ENCODE measurements around the gene DNM1L. TPM values are rescaled to one million over a fixed set of nuclear protein-coding genes. Genes with fewer than 3 reads are reported as not detected.

Gene DNM1L
- total RNA-seq, 1 experiment from 2014 or later = 79.8 TPM

GRCh38 chr12:32783029-32783428, 103.9 kb downstream of the DNM1L start:
- DNase-seq = no peak
- Histone ChIP-seq H3K27ac (ENCODE audit: insufficient read length, low read depth, low read length) (no peak overlapping the region), H3K4me2 (ENCODE audit: insufficient read depth, insufficient read length, low read length) (no peak overlapping the region), H3K27me3 (ENCODE audit: insufficient read depth, low read length) (no peaks in the 10 kb centered on the region), H3K56ac (ENCODE audit: insufficient read length, low read depth, low read length) (no peak overlapping the region), H2BK12ac (ENCODE audit: insufficient read length, low read depth, low read length) (no peak overlapping the region), H3K79me2 (ENCODE audit: insufficient read depth, low read length) (no peaks in the 10 kb centered on the region), H3K4me1 (ENCODE audit: insufficient read depth, low read length) (no peaks in the 10 kb centered on the region), H2BK15ac (ENCODE audit: low read depth, low read length) (0 out of 2 replicates have a peak overlapping the region, but pooled peaks have one; percentile 49), H4K5ac (ENCODE audit: insufficient read length, low read depth, low read length) (no peak overlapping the region), H2BK20ac (ENCODE audit: low read depth, low read length, poor library complexity, severe bottlenecking) (no peak overlapping the region), H3K9ac (ENCODE audit: extremely low read depth, insufficient read length, low read length) (no peak overlapping the region), H3K23ac (ENCODE audit: insufficient read length, low read depth, low read length) (no peak overlapping the region), H4K8ac (replicated peaks; ENCODE audit: insufficient read length, low read depth, low read length) (no peak overlapping the region), H2BK120ac (ENCODE audit: low read depth, low read length, poor library complexity, severe bottlenecking) (no peak overlapping the region), H3K79me1 (ENCODE audit: insufficient read depth, low read depth, low read length, poor library complexity, severe bottlenecking) (no peaks in the 10 kb centered on the region), H3K18ac (ENCODE audit: insufficient read length, low read depth, low read length) (no peak overlapping the region), H2AFZ (ENCODE audit: low read length) (no peak overlapping the region), H3K14ac (ENCODE audit: insufficient read depth, low read length) (no peak overlapping the region), H2BK5ac (ENCODE audit: insufficient read length, low read length) (no peak overlapping the region), H2AK5ac (ENCODE audit: insufficient read length, low read length) (no peak overlapping the region), H3K23me2 (ENCODE audit: insufficient read length, low read depth, low read length, poor library complexity, severe bottlenecking) (no peaks in the 10 kb centered on the region), H3T11ph (ENCODE audit: low read length) (no peak overlapping the region), H4K20me1 (ENCODE audit: control insufficient read depth, insufficient read depth, insufficient read length) (no peaks in the 10 kb centered on the region), H4K91ac (ENCODE audit: insufficient read length, low read depth, low read length) (no peak overlapping the region), H3K4ac (ENCODE audit: low read depth, low read length) (no peak overlapping the region), H3K9me3 (ENCODE audit: control insufficient read depth, low read depth, low read length) (no peaks in the 10 kb centered on the region)
- TF ChIP-seq CTCF (conservative IDR thresholded peaks at IDR 0.05) = no peak
- H3K9me3 Mint-ChIP-seq = peaks cover 3% of the 10 kb centered on the region in 2 experiments; a peak in 2 of 5 replicates
- H3K27me3 Mint-ChIP-seq (ENCODE audit: low read depth) = no peaks in the 10 kb centered on the region
- H3K4me1 Mint-ChIP-seq = peaks cover 2 to 6% of the 10 kb centered on the region in 2 experiments; a peak in 2 of 4 replicates
- no CpG with 5 or more reads among the region's 3 CpGs for WGBS (ENCODE audit: extremely low coverage, insufficient read length, low lambda C conversion rate)
- peaks cover 0 to 5% (median 4%) of the 10 kb centered on the region in 3 experiments; a peak in 3 of 7 replicates for H3K36me3 Mint-ChIP-seq (ENCODE audit: insufficient read depth in 1 of 3, low read depth in 3 of 3)
- no peak overlapping the region for H3K27ac Mint-ChIP-seq
- no peak overlapping the region for H3K4me3 Mint-ChIP-seq

Data from H9 (cell line).